ENCODE data around the gene ACSS2.

ACSS2 gene

GRCh38 chr20:34925341-34925740, 48.9 kb downstream of the ACSS2 start:
- no peak overlapping the region for H3K4me3 ChIP-seq (replicated peaks; ENCODE audit: insufficient read depth, low read length)
- TF ChIP-seq, protein P1, sequence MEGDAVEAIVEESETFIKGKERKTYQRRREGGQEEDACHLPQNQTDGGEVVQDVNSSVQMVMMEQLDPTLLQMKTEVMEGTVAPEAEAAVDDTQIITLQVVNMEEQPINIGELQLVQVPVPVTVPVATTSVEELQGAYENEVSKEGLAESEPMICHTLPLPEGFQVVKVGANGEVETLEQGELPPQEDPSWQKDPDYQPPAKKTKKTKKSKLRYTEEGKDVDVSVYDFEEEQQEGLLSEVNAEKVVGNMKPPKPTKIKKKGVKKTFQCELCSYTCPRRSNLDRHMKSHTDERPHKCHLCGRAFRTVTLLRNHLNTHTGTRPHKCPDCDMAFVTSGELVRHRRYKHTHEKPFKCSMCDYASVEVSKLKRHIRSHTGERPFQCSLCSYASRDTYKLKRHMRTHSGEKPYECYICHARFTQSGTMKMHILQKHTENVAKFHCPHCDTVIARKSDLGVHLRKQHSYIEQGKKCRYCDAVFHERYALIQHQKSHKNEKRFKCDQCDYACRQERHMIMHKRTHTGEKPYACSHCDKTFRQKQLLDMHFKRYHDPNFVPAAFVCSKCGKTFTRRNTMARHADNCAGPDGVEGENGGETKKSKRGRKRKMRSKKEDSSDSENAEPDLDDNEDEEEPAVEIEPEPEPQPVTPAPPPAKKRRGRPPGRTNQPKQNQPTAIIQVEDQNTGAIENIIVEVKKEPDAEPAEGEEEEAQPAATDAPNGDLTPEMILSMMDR (IDR thresholded peaks at IDR 0.05; ENCODE audit: insufficient read depth, low read length) = no peak
- no peak for TF ChIP-seq REST (IDR thresholded peaks at IDR 0.05; ENCODE audit: insufficient replicate concordance, low read depth)
- no peak for TF ChIP-seq SPI1 (IDR thresholded peaks at IDR 0.05; ENCODE audit: borderline replicate concordance, low read depth)
- no peak for TF ChIP-seq GABPA (IDR thresholded peaks at IDR 0.05; ENCODE audit: low read depth)
- no peak for TF ChIP-seq POLR2AphosphoS5 (IDR thresholded peaks at IDR 0.05; ENCODE audit: low read depth)
- H3K27me3 ChIP-seq (ENCODE audit: insufficient read depth, poor library complexity, severe bottlenecking) = no peaks in the 10 kb centered on the region
- no peak for DNase-seq (ENCODE audit: low read depth in 1 of 2, low spot score in 1 of 2)
- no peak overlapping the region for H3K27ac ChIP-seq (replicated peaks)

- Histone ChIP-seq H3K27ac (replicated peaks) (no peak overlapping the region), H3K4me3 (replicated peaks; ENCODE audit: insufficient read depth, low read length) (no peak overlapping the region), H3K27me3 (ENCODE audit: insufficient read depth, poor library complexity, severe bottlenecking) (no peaks in the 10 kb centered on the region)
- DNase-seq (ENCODE audit: low read depth in 1 of 2, low spot score in 1 of 2) = no peak
- TF ChIP-seq REST (IDR thresholded peaks at IDR 0.05; ENCODE audit: insufficient replicate concordance, low read depth) = no peak
- no peak for TF ChIP-seq SPI1 (IDR thresholded peaks at IDR 0.05; ENCODE audit: borderline replicate concordance, low read depth)
- no peak for TF ChIP-seq POLR2AphosphoS5 (IDR thresholded peaks at IDR 0.05; ENCODE audit: low read depth)
- TF ChIP-seq, protein P1 (IDR thresholded peaks at IDR 0.05; ENCODE audit: insufficient read depth, low read length) = no peak
- no peak for TF ChIP-seq GABPA (IDR thresholded peaks at IDR 0.05; ENCODE audit: low read depth)
These were observed 49.6 kb downstream of the ACSS2 start for GRCh38 chr20:34925981-34926380.

DNA sequence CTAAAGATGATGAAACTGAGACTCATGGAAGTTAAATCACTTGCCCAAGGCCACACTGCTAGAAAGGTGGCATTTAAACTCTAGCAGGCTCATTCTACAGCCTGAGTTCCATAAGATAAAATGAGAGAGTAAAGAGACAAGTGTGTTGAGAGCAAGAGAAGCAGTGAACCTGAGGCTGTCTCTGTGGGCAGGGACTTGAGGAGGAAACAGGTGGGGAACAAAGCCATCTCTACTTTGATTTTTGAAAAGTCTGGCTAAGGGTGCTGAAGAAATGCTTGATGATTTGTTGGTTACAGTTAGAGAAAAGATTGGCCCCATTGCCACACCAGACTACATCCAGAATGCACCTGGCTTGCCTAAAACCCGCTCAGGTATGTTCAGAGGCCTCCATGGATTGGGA, 50.2 kb downstream of the ACSS2 start:
- Histone ChIP-seq H3K4me3 (replicated peaks; ENCODE audit: insufficient read depth, low read length) (no peak overlapping the region), H3K27me3 (ENCODE audit: insufficient read depth, poor library complexity, severe bottlenecking) (no peaks in the 10 kb centered on the region), H3K27ac (replicated peaks) (no peak overlapping the region)
- TF ChIP-seq SPI1 (IDR thresholded peaks at IDR 0.05; ENCODE audit: borderline replicate concordance, low read depth) (no peak), GABPA (IDR thresholded peaks at IDR 0.05; ENCODE audit: low read depth) (no peak), REST (IDR thresholded peaks at IDR 0.05; ENCODE audit: insufficient replicate concordance, low read depth) (no peak), POLR2AphosphoS5 (IDR thresholded peaks at IDR 0.05; ENCODE audit: low read depth) (no peak)
- TF ChIP-seq, protein P1 (IDR thresholded peaks at IDR 0.05; ENCODE audit: insufficient read depth, low read length) = no peak
- no peak for DNase-seq (ENCODE audit: low read depth in 1 of 2, low spot score in 1 of 2)
